ENCODE results near the gene SRD5A3. TPM values are rescaled to one million over a fixed set of nuclear protein-coding genes. Genes with fewer than 3 reads are reported as not detected.

SRD5A3 gene
- total and polyA plus RNA-seq, 9 of the 15 experiments (the other 6 are each of a cell fraction or from before 2014, with no cell fraction given) = 2.5 to 37.0 (median 13.3) TPM

- TF ChIP-seq ZNF609 (CRISPR knock-in tag; IDR thresholded peaks at IDR 0.05; ENCODE audit: borderline replicate concordance) = peak; percentile 80; the same call in 1 of the 2 replicates
- no peak for TF ChIP-seq ZNF561 (CRISPR knock-in tag; conservative IDR thresholded peaks at IDR 0.05)
- TF ChIP-seq ATF2 (CRISPR knock-in tag; IDR thresholded peaks at IDR 0.05) = no peak; the same call in 1 of the 2 replicates
- TF ChIP-seq SMAD2 (IDR thresholded peaks at IDR 0.05; ENCODE audit: low read depth, low read length) = no peak
- no peak for TF ChIP-seq GABPB2 (CRISPR knock-in tag; conservative IDR thresholded peaks at IDR 0.05)
- TF ChIP-seq ZNF184 (CRISPR knock-in tag; IDR thresholded peaks at IDR 0.05) = no peak
- no peak for TF ChIP-seq TFE3 (CRISPR knock-in tag; IDR thresholded peaks at IDR 0.05)
- TF ChIP-seq MEIS2 (IDR thresholded peaks at IDR 0.05; ENCODE audit: partially characterized antibody) = no peak
- TF ChIP-seq ARID2 (IDR thresholded peaks at IDR 0.05) = no peak
- TF ChIP-seq SMARCA4 (IDR thresholded peaks at IDR 0.05) = no peak
- peak; percentile 12 for TF ChIP-seq BRD9 (IDR thresholded peaks at IDR 0.05; ENCODE audit: low read depth, partially characterized antibody)
- TF ChIP-seq MYNN (IDR thresholded peaks at IDR 0.05) = no peak; the same call in 1 of the 2 replicates
- no peak for TF ChIP-seq MYNN (CRISPR knock-in tag; IDR thresholded peaks at IDR 0.05)
- no peak for TF ChIP-seq XRCC3 (IDR thresholded peaks at IDR 0.05)
- TF ChIP-seq TFAM (CRISPR knock-in tag; conservative IDR thresholded peaks at IDR 0.05) = no peak
- no peak for TF ChIP-seq ZNF263 (CRISPR knock-in tag; IDR thresholded peaks at IDR 0.05; ENCODE audit: borderline replicate concordance)
- TF ChIP-seq CBX2 (IDR thresholded peaks at IDR 0.05; ENCODE audit: insufficient read depth, low read length, poor library complexity, severe bottlenecking) = no peak
- peak; percentile 93 for TF ChIP-seq ZFX (CRISPR knock-in tag; IDR thresholded peaks at IDR 0.05)
- TF ChIP-seq MTA3 (IDR thresholded peaks at IDR 0.05; ENCODE audit: borderline replicate concordance) = peak; percentile 95
- no peak for TF ChIP-seq PHF20 (IDR thresholded peaks at IDR 0.05; ENCODE audit: partially characterized antibody)
- no peak for TF ChIP-seq DDX20 (tag; IDR thresholded peaks at IDR 0.05; ENCODE audit: low read depth)
Observed at GRCh38 chr4:55345980-55346850, at the start of gene SRD5A3 (continued).
